HT1080 (cell line): ENCODE results near the gene SLC27A2. TPM values are rescaled to one million over a fixed set of nuclear protein-coding genes. Genes with fewer than 3 reads are reported as not detected.
"Not testable (repeated sequence)": the region's sequence is repeated elsewhere in the genome, so short reads cannot be mapped to it uniquely, and the experiment has no call there.

ENCODE experiments used
- DNase-seq: peaks from one replicate; pipeline ENCODE4 v3.0.0-alpha.2; 2015; ENCODE audit warnings: low read depth
- total RNA-seq: library from RNA; depleted of rRNA; stranded (reverse); fragments of >200 nt; shearing (Covaris generic); gene quantifications from 2 replicates; pipeline ENCODE4 v1.2.3, GENCODE V29; 2014

The SLC27A2 gene
- total RNA-seq, 1 experiment from 2014 or later: not detected

GRCh38 chr15:50162969-50163718 is 18.9 kb upstream of the SLC27A2 start:
- peak; percentile 29 for DNase-seq

DNA sequence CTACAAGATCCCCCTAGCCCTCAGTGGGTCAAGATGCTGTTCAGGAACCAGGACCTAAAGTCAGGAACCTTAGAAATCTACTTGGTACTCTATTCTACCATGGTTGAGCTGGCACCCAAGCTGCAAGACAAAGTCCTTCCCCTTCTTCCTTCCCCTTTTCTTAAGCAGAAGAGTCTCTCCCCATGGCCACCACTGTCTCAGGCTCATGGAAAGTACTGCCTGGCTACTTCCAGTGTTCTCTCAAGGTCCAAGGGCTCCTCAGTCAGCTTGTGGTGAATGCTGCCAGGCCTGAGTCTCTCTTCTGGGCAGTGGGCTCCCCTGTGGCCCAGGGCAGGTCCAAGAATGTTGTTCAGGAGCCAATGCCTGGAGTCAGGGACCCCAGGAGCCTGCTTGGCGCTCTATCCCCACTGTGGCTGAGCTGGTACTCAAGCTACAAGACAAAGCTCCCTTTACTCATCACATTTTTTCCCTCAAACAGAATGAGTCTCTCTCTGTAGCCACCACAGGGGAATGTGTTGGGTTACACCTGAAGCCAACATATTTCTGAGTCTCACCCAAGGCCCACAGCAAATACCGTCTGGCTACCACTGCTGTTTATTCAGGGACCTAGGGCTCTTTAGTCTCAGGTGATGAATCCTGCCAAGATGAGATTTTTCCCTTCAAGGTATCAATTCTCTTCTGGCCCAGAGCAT is 18.1 kb upstream of the SLC27A2 start:
- DNase-seq: no peak

DNA sequence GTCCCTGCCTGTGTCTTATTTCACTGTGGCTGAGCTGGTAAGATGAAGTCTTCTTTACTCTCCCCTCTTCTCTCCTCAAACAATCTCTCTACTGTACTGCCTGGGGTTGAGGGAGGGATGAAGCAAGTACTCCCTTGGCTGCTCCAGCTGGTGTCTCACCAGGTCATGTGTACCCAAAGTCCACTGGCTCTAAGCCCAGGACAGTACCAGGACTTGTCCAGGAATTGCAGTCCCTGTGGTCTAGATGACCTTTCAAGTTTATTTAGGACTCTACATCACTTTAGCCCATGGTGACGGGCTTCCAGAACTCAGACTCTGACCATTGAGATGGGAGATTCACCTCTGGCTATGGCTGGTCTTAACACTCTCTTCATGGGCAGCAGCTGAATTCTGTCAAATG is 17.5 kb upstream of the SLC27A2 start:
- DNase-seq: no peak

DNA sequence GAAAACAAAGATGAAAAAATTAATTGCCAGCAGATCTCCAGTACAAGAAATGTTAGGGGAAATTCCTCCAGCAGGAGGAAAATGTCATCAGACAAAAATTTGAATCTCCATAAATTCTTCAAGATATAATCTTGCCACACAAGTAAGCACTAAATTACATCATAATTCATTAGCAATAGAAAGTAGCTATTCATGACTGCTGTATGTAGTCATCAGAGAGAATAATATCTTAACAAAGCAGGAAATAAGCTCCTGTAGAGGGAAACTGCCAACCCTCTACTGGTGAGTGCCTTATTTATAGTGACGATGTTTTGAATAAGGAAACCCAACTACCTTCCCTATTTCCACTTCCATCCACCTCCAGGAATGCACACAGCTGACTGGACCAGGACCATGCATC is 15.8 kb upstream of the SLC27A2 start:
- peak; percentile 41 for DNase-seq

- no peak for DNase-seq
Observed at GRCh38 chr15:50167110-50167509, 14.9 kb upstream of the SLC27A2 start.

DNA sequence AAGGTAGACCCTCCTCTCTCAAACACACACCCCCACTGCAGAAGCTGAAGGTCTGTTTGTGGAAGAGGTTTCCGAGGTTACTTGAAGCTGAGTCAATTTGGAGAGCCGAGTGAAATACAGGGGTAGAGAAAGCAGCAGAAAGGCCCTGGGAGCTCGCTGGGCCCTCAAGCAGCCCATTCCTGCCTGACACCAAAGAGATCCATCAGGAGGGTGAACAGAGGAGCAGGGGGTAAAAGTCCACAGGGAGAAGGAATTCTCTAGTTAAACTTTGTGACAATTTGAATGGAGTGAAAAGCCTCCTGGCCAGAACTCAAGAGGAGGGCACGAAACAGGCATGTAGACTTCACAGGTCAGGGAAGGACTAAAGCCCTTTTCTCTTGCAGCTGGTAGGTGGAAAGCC is 13.6 kb upstream of the SLC27A2 start:
- no peak for DNase-seq

DNA sequence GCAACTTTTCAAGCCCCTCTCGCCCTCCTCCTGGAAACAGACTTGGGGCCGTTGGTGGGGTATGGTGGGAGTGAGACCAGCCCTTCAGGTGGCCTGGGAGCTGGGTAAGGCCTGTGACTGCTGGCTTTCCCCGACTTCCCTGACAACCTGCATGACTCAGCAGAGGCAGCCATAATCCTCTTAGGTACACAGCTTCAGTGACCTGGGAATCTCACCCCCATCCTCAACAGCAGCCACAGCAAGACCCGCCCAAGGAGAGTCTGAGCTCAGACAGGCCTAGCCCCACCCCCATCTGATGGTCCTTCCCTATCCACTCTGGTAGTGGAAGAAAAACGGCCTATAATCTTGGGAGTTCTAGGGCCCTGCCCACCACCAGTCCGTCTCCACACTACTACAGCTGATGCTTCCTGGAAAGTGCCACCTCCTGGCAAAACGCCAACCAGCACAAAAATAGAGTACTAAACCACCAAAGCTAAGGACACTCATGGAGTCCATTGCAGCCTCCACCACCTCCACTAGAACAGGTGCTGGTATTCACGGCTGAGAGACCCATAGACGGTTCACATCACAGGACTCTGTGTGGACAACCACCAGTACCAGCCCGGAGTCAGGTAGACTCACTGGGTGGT is 13.1 kb upstream of the SLC27A2 start:
- DNase-seq: no peak

DNA sequence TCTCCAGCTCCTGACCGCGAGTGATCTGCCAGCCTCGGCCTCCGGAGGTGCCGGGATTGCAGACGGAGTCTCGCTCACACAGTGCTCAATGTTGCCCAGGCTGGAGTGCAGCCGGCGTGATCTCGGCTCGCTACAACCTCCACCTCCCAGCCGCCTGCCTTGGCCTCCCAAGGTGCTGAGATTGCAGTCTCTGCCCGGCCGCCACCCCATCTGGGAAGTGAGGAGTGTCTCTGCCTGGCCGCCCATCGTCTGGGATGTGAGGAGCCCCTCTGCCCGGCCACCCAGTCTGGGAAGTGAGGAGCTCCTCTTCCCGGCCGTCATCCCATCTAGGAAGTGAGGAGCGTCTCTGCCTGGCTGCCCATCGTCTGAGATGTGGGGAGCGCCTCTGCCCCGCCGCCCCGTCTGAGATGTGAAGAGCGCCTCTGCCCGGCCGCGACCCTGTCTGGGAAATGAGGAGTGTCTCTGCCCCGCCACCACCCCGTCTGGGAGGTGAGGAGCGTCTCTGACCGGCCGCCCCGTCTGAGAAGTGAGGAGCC is 9.6 kb upstream of the SLC27A2 start:
- DNase-seq: not testable (repeated sequence)

DNA sequence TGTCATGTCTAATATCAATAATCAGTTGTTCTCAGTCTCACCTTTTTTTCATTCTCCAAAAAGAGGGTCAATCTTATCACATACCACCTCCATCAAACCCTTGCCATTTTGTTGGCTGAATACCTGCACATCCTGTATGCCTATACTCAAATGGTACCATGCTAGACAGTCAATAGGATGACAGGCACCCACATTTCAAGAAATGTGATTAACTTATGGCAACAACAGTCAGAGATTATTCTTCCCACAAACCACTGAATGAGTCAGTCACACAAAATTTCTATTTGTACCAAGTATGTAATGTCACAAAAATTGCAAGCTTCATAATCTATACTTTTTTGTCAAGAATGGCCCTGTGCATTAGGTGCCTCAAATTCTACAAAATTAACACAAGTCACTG is 5.1 kb upstream of the SLC27A2 start:
- DNase-seq: no peak

GRCh38 chr15:50180091-50180490 is 1.9 kb upstream of the SLC27A2 start:
- DNase-seq: no peak

DNA sequence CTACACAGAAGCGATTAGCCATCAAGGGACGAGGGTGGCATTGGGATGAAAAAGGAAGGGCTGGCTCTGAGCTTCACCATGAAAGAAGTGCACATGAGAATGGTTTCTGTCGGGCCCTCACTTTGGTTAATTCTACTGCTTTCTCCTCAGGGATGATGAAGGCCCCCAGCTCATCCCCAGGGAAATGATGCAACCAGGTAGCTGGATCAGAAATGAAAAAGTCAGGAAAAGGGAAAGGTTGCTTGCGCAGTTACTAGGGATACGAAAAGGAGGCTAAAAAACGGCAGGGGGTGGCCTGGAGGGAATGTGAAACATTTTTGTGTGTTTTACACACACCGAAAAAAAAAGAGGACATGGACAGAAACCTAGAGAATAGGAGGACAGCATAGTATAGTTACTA is 1.4 kb upstream of the SLC27A2 start:
- DNase-seq: no peak

DNA sequence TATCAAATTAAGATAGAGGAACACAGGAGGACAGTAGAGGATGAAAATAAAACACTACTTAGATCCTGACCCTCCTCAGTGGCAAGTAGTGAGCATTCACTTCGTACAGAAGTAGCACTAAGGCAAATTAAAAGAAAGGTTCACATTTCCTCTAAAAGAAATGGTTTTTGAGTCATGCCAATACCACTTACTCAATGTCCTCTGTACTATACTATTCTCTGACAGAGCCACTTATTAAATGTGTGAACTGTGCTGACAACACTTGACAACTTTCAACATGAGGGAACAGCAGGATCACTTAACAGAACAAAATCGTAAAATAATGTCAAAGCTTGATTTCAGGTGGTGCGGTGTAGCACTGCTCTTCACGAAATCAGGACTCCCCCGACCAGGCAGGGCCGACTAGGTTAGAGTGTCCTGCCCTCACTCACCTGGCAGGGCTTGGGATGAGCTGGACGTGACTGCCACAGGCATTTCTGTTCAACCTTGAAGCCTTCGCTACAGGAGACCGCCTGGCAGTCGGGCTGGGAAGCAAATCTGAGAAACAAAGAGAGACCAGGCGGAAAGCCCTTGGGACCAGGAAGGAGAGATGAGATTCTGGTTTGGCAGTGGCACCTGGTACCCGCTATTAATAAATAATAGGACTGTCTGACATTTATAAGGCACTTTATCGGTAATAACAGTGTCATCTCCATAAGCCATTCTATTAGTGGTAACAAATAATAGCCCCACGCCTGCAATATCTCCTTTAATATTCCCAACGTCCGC is 611 bp upstream of the SLC27A2 start:
- DNase-seq: no peak

- no peak for DNase-seq
Observed at GRCh38 chr15:50182219-50183013, 420 bp downstream of the SLC27A2 start.

GRCh38 chr15:50183112-50183794 is 1.3 kb downstream of the SLC27A2 start:
- peak; percentile 7 for DNase-seq

GRCh38 chr15:50184863-50185504 is 3.0 kb downstream of the SLC27A2 start:
- DNase-seq: no peak

- DNase-seq: no peak
Observed at GRCh38 chr15:50186090-50186489, 4.1 kb downstream of the SLC27A2 start.

GRCh38 chr15:50186752-50187151 is 4.8 kb downstream of the SLC27A2 start:
- DNase-seq: no peak

- no peak for DNase-seq
Observed at GRCh38 chr15:50187525-50187924, 5.5 kb downstream of the SLC27A2 start.

DNA sequence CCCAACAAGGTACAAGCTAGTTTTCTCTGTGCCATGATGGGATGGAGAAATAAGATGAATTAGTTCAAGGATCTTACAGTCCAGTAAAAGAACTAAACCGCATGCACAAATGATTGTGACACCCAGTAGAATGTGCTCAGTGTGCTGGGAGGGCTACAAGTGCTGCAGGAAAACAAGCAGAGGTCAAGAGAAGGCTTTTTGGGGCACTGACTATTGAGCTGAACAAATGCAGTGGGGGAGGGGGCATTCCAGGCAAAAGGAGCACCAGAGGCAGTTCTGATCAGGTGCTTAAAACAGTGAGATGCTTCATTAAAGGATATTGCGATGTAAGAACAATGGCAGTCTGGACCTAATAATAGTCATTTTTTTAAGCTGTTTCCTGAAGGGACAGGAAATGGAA is 6.0 kb downstream of the SLC27A2 start:
- DNase-seq: no peak

DNA sequence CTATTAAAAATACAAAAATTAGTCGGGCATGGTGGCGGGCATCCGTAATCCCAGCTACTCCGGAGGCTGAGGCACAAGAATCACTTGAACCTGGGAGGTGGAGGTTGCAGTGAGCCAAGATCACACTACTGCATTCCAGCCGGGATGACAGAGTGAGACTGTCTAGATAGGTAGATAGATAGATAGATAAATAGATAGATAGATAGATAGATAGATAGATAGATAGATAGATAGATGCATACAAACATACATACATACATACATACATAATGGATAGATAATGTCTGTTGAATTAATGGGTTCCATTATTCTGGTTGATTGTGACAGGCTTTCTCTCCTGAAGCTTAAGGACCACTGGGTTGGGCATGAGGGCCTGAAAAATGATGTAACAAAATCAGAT is 6.8 kb downstream of the SLC27A2 start:
- not testable (repeated sequence) for DNase-seq
